K562 (cell line): ENCODE results near the gene KRABD2.

Experiments used
- ATAC-seq: fragments of 200-7000 bp; cut with Tn5 transposase; 3 replicates; pipeline ENCODE4 v1.9.1; 2020; ENCODE audit warnings: moderate library complexity
- BruUV-seq: library from RNA; stranded (reverse); fragments of 400-500 nt; replicated peaks from 2 replicates; lab custom pipeline; 2021; lab: Mats Ljungman, UMichigan
- CTCF ChIA-PET: fragments of 300-600 bp; formaldehyde crosslinking; extraction: SDS; loops from one replicate; lab custom pipeline; 2021; ENCODE audit warnings: low intra/inter-chr PET ratio; lab: Yijun Ruan, JAX
- POLR2A ChIA-PET: fragments of 300-600, 350-650 bp; sonication (Branson Sonifier 250); formaldehyde crosslinking; extraction: SDS; loops from one replicate; lab custom pipeline; 2021; ENCODE audit warnings: antibody characterized with exemption, inconsistent platforms; lab: Yijun Ruan, JAX
- DNase-seq, 4 experiments: peaks; one replicate each; pipeline versions ENCODE4 v3.0.0 to v3.0.0-alpha.2; 2011 to 2018; ENCODE audit warnings: low spot score in 3 of 4, mixed read lengths in 3 of 4; ENCODE audit errors: extremely low read depth in 1 of 4
- FAIRE-seq: peaks from 2 replicates; lab custom pipeline; 2011; peaks lifted over from hg19 to GRCh38; lab: Jason Lieb, UNC
- H2AFZ ChIP-seq: 2 replicates; pipeline ENCODE4 v1.6.0; 2011; ENCODE audit warnings: low read depth, low read length, control low read depth, inconsistent platforms
- H3K27ac ChIP-seq: fragments of 200-600 bp; 3 replicates; pipeline ENCODE4 v1.8.0; 2011; ENCODE audit warnings: low read depth, mild to moderate bottlenecking, control low read depth, inconsistent platforms, low read length, moderate library complexity, mixed read lengths; ENCODE audit errors: extremely low read depth
- H3K27me3 ChIP-seq, 2 experiments: fragments of 300-600 bp in 1 of 2; 2 replicates in 1 of 2; 3 replicates in 1 of 2; pipeline versions ENCODE4 v1.6.0 to v1.8.0; 2011; ENCODE audit warnings: inconsistent platforms in 2 of 2, low read length in 2 of 2, mild to moderate bottlenecking in 1 of 2, mixed read lengths in 1 of 2, moderate library complexity in 1 of 2; ENCODE audit not compliant: control insufficient read depth in 2 of 2, insufficient read depth in 2 of 2
- H3K36me3 ChIP-seq: fragments of 300-600 bp; 3 replicates; pipeline ENCODE4 v1.8.0; 2011; ENCODE audit warnings: mild to moderate bottlenecking, low read length, inconsistent platforms; ENCODE audit not compliant: control insufficient read depth, insufficient read depth
- H3K4me1 ChIP-seq, 2 experiments: fragments of 200-600 bp in 1 of 2; replicated peaks in 1 of 2; 2 replicates in 1 of 2; 3 replicates in 1 of 2; pipeline versions ENCODE4 v1.5.1 to v1.8.0; 2011; ENCODE audit warnings: inconsistent platforms in 2 of 2, low read length in 2 of 2, mild to moderate bottlenecking in 1 of 2, mixed read lengths in 1 of 2, moderate library complexity in 1 of 2; ENCODE audit not compliant: control insufficient read depth in 2 of 2, insufficient read depth in 2 of 2
- H3K4me2 ChIP-seq: 2 replicates; pipeline ENCODE4 v1.6.1; 2011; ENCODE audit warnings: low read length, control low read depth, inconsistent platforms, mixed read lengths; ENCODE audit not compliant: insufficient read depth
- H3K4me3 ChIP-seq: fragments of 200-600 bp; sonication (generic), shearing (Covaris generic); 2 replicates; pipeline ENCODE4 v1.5.1; 2016; ENCODE audit warnings: control low read depth, inconsistent platforms
- H3K79me2 ChIP-seq: fragments of 200-600 bp; 3 replicates; pipeline ENCODE4 v1.8.0; 2011; ENCODE audit warnings: low read length, inconsistent platforms; ENCODE audit not compliant: control insufficient read depth, insufficient read depth
- H3K9ac ChIP-seq, 2 experiments: 2 replicates each; pipeline versions ENCODE4 v1.6.0 to v1.6.1; 2011; ENCODE audit warnings: low read depth in 2 of 2, low read length in 2 of 2, control low read depth in 1 of 2, inconsistent platforms in 1 of 2, mild to moderate bottlenecking in 1 of 2, mixed read lengths in 1 of 2; ENCODE audit not compliant: insufficient read depth in 1 of 2
- H3K9me1 ChIP-seq: one replicate; pipeline ENCODE4 v1.6.0; 2011; ENCODE audit warnings: inconsistent platforms, mild to moderate bottlenecking, low read length, moderate library complexity; ENCODE audit not compliant: control insufficient read depth, insufficient read depth
- H3K9me3 ChIP-seq: replicated peaks from 2 replicates; pipeline ENCODE4 v1.5.1; 2011; ENCODE audit warnings: low read depth, low read length, inconsistent platforms; ENCODE audit not compliant: control insufficient read depth, insufficient read depth
- H4K20me1 ChIP-seq: replicated peaks from 2 replicates; pipeline ENCODE4 v1.6.1; 2011; ENCODE audit warnings: low read length, inconsistent platforms, mixed read lengths; ENCODE audit not compliant: control insufficient read depth, insufficient read depth
- MTA3 ChIP-seq: fragments of 450-650 bp; formaldehyde crosslinking; IDR thresholded peaks from 2 replicates; pipeline ENCODE4 v1.6.1; 2017; ENCODE audit warnings: mild to moderate bottlenecking, borderline replicate concordance
- REST ChIP-seq, 2 experiments: fragments of 450-650 bp; formaldehyde crosslinking in 1 of 2; IDR thresholded peaks; 2 replicates each; pipeline versions ENCODE4 v1.4.0 to v1.6.1; 2014 to 2020; ENCODE audit warnings: mild to moderate bottlenecking in 2 of 2, borderline replicate concordance in 1 of 2, low read depth in 1 of 2
- WGBS: fragments of 100-300 bp; shearing (Covaris generic); methylation state at CpG from one replicate; pipeline ENCODE4 v1.1.6; 2016; ENCODE audit warnings: low coverage, mixed read lengths; ENCODE audit not compliant: insufficient coverage; ENCODE audit errors: missing lambda C conversion rate; 5-methylcytosine and 5-hydroxymethylcytosine counted together
- in situ Hi-C: fragments of 300-500 bp; cut with MboI; formaldehyde crosslinking; loops from 4 replicates; pipeline ENCODE4 v1.15.0; 2018; ENCODE audit warnings: inconsistent platforms, mixed read lengths
- intact Hi-C: fragments of 100-400 bp; cut with micrococcal nuclease; formaldehyde crosslinking; loops from 2 replicates; pipeline ENCODE4 v1.14.2; 2022

KRABD2 gene

GRCh38 chr17:8398980-8399379 is 22.5 kb upstream of the KRABD2 start:
- POLR2A ChIA-PET: no interaction called here

More at GRCh38 chr17:8398980-8399379, 22.5 kb upstream of the KRABD2 start:
- Histone ChIP-seq H3K4me1 (peaks cover 0 to 4% of the 10 kb centered on the region in 2 experiments; a peak in 2 of 5 replicates), H4K20me1 (no peaks in the 10 kb centered on the region), H3K4me2 (no peak overlapping the region), H3K36me3 (no peaks in the 10 kb centered on the region), H3K9me3 (no peaks in the 10 kb centered on the region), H2AFZ (no peak overlapping the region), H3K9ac (no peak overlapping the region), H3K27me3 (peaks cover 0 to 15% of the 10 kb centered on the region in 2 experiments; a peak in 3 of 5 replicates), H3K4me3 (no peak overlapping the region), H3K79me2 (no peaks in the 10 kb centered on the region), H3K27ac (no peak overlapping the region), H3K9me1 (no peaks in the 10 kb centered on the region)
- in situ Hi-C loops (loop anchor here (25.0 kb wide), 1 partner anchor 1138 kb away; no protein-coding TSS in a partner anchor), intact Hi-C loops (no loop called here)
- DNase-seq: no peak
- CTCF ChIA-PET: no interaction called here
- WGBS: 8% methylated on average over 6 of the region's 6 CpGs
- peak; percentile 21; the same call in 1 of the 3 replicates for ATAC-seq
- no peak for FAIRE-seq
- TF ChIP-seq REST (IDR thresholded peaks at IDR 0.05; ENCODE audit: borderline replicate concordance) (peak; percentile 34), REST (CRISPR knock-in tag; IDR thresholded peaks at IDR 0.05; ENCODE audit: low read depth) (no peak), MTA3 (no peak)
- no TSS peak for BruUV-seq
